Breast epithelium (tissue), 4 donors: ENCODE data around the gene MYBPH. TPM values are rescaled to one million over a fixed set of nuclear protein-coding genes. Genes with fewer than 3 reads are reported as not detected.

ENCODE experiments used
- DNase-seq, 2 donors: peaks; one replicate each; pipeline ENCODE4 v3.0.0-alpha.2; 2019; ENCODE audit warnings: low spot score in 2 of 2
- H3K27ac ChIP-seq, 2 donors: fragments of 200-600 bp; sonication (generic) in 1 of 2; one replicate each; pipeline ENCODE4 v1.5.1; 2016 to 2019; ENCODE audit warnings: mild to moderate bottlenecking in 1 of 2
- H3K27me3 ChIP-seq, 2 donors: fragments of 200-600 bp; sonication (generic) in 1 of 2; one replicate each; pipeline versions ENCODE4 v1.5.1 to v1.6.0; 2017 to 2019; ENCODE audit warnings: control low read depth in 1 of 2, mild to moderate bottlenecking in 1 of 2
- H3K36me3 ChIP-seq: fragments of 200-600 bp; one replicate; pipeline ENCODE4 v1.5.1; 2019
- H3K4me1 ChIP-seq, 2 donors: fragments of 200-600 bp; sonication (generic); one replicate each; pipeline ENCODE4 v1.5.1; 2016 to 2019; ENCODE audit warnings: control low read depth in 1 of 2
- H3K4me3 ChIP-seq, 3 donors: fragments of 200-600 bp; sonication (generic); 1 replicate in 2 of 3; 2 replicates in 1 of 3; pipeline ENCODE4 v1.5.1; 2016 to 2019; ENCODE audit warnings: mild to moderate bottlenecking in 3 of 3, moderate library complexity in 2 of 3
- H3K9me3 ChIP-seq, 2 donors: fragments of 200-600 bp; sonication (generic) in 1 of 2; one replicate each; pipeline ENCODE4 v1.5.1; 2016 to 2019; ENCODE audit warnings: control low read depth in 1 of 2
- POLR2A ChIP-seq: fragments of 450-650 bp; IDR thresholded peaks from one replicate; pipeline ENCODE4 v1.6.1; 2016; ENCODE audit warnings: antibody characterized with exemption, mild to moderate bottlenecking, moderate library complexity
- POLR2AphosphoS5 ChIP-seq, 3 donors: sonication (generic); formaldehyde crosslinking; IDR thresholded peaks; one replicate each; pipeline ENCODE4 v1.6.1; 2017; ENCODE audit warnings: antibody characterized with exemption in 3 of 3
- intact Hi-C: fragments of 100-400 bp; cut with DNase I; formaldehyde crosslinking; loops from one replicate; pipeline ENCODE4 v1.15.1; 2023; ENCODE audit warnings: low total_unique reads
- total RNA-seq, 3 donors: library from RNA; depleted of rRNA; stranded (reverse); fragments of >200 nt; gene quantifications; one replicate each; pipeline ENCODE4 v1.1.0, GENCODE V29; 2016
- TF ChIP-seq, protein P1 (sequence below), 3 donors: fragments of 450-650 bp; IDR thresholded peaks; one replicate each; pipeline ENCODE4 v1.5.1; 2016 to 2017; ENCODE audit warnings: antibody characterized with exemption in 3 of 3, mild to moderate bottlenecking in 3 of 3, moderate library complexity in 3 of 3

The MYBPH gene
- total RNA-seq, 3 donors from 2014 or later: 0.66 TPM; not detected in 2

DNA sequence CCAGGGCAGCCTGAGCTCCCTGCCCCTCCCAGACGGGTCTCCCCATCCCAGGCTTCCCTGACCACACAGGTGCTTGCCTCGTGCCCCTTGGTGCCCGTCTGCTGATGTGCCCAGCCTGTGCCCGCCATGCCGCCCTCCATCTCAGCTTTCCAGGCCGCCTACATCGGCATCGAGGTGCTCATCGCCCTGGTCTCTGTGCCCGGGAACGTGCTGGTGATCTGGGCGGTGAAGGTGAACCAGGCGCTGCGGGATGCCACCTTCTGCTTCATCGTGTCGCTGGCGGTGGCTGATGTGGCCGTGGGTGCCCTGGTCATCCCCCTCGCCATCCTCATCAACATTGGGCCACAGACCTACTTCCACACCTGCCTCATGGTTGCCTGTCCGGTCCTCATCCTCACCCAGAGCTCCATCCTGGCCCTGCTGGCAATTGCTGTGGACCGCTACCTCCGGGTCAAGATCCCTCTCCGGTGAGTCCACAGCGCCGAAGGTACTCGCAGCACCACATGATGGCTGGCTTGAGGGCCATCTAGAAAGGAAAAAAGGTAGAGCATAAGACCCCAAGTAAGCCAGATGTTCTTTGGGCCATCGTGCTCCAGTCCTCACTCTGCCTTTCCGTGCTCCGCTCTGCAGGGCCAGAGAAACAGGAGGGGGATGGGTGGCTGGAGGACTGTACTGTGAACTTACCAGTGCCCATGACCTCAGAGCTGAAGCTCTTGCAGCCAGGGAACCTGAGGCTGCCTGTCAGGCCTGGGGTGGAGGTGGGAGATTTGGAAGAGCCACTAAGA lies 46.7 kb downstream of the MYBPH start:
- H3K4me1 ChIP-seq: peaks cover 4 to 13% of the 10 kb centered on the region in 2 donors
- TF ChIP-seq, protein P1, sequence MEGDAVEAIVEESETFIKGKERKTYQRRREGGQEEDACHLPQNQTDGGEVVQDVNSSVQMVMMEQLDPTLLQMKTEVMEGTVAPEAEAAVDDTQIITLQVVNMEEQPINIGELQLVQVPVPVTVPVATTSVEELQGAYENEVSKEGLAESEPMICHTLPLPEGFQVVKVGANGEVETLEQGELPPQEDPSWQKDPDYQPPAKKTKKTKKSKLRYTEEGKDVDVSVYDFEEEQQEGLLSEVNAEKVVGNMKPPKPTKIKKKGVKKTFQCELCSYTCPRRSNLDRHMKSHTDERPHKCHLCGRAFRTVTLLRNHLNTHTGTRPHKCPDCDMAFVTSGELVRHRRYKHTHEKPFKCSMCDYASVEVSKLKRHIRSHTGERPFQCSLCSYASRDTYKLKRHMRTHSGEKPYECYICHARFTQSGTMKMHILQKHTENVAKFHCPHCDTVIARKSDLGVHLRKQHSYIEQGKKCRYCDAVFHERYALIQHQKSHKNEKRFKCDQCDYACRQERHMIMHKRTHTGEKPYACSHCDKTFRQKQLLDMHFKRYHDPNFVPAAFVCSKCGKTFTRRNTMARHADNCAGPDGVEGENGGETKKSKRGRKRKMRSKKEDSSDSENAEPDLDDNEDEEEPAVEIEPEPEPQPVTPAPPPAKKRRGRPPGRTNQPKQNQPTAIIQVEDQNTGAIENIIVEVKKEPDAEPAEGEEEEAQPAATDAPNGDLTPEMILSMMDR (IDR thresholded peaks at IDR 0.05): no peak
- no peak for TF ChIP-seq POLR2A
- no peaks in the 10 kb centered on the region for H3K9me3 ChIP-seq
- H3K27me3 ChIP-seq: no peaks in the 10 kb centered on the region
- H3K4me3 ChIP-seq: peak overlapping the region in 2 of 3 donors; percentile 55 to 63
- intact Hi-C loops: loop anchor here (5.0 kb wide), 1 partner anchor 88 kb away; no protein-coding TSS in a partner anchor
- peak overlapping the region; percentile 70 to 77 for H3K27ac ChIP-seq
- peak in 1 of 2 donors; percentile 43 for DNase-seq
- no peaks in the 10 kb centered on the region for H3K36me3 ChIP-seq

DNA sequence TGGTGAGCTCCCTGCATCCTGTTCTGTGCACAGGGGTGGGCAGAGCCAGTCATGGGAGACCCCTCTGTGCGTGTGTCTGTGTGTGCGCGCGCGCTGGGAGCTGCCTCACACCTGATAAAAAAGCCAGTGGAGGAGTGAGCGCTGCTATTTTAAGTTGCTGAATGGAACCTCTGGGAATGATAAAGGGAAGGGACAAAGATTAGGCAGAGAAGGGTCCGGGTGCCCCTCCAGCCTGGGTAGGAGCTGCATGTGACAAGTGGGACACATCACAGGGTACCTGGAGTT lies 47.3 kb downstream of the MYBPH start:
- peak overlapping the region; percentile 12 to 63 (median 55) for H3K4me3 ChIP-seq

DNA sequence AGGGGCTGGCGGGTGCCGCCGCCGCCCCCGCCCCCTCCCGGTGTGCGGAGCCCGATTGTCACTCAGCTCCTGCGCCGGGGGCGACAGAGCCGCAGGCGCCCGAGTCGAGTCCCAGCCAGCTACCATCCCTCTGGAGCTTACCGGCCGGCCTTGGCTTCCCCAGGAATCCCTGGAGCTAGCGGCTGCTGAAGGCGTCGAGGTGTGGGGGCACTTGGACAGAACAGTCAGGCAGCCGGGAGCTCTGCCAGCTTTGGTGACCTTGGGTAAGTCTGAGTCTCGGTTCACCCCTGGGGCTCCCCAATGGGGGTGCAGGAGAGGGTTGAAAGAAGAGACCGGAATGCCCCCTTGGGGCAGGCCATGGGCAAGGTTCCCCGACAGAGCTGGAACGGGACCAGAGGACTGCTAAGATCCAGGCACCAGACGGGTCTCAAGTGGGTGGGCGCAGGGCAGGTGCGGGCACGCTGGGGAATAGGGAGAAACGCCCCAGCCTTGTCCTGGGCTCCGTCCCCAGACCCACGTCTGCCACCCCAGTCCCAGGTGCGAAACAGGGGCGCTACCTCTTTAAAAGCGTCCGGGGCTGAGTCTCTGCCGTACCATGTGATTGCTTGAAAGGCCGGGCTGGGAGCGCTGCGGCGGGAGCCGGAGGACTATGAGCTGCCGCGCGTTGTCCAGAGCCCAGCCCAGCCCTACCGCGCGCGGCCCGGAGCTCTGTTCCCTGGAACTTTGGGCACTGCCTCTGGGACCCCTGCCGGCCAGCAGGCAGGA lies 47.8 kb downstream of the MYBPH start, which contains the start of gene ADORA1:
Gene ADORA1, plus strand, starts transcription at position 61 of the 765 bp plus-strand sequence. CDS start 1,116 bp downstream, outside the sequence.
- H3K27ac ChIP-seq: peak within 1 kb of the TSS; percentile 70 to 77
- peak; percentile 51 to 65 for DNase-seq
- intact Hi-C loops: loop anchor here (5.0 kb wide), 1 partner anchor 89 kb away; no protein-coding TSS in a partner anchor

More for the DNA sequence above, 47.3 kb downstream of the MYBPH start:
- no peaks in the 10 kb centered on the region for H3K9me3 ChIP-seq
- no peaks in the 10 kb centered on the region for H3K27me3 ChIP-seq
- peak overlapping the region; percentile 70 to 77 for H3K27ac ChIP-seq
- H3K4me1 ChIP-seq: peaks cover 4 to 13% of the 10 kb centered on the region in 2 donors
- no peaks in the 10 kb centered on the region for H3K36me3 ChIP-seq
- DNase-seq: no peak
- TF ChIP-seq POLR2AphosphoS5 (IDR thresholded peaks at IDR 0.05) (no peak), POLR2A (no peak)
- TF ChIP-seq, protein P1 (IDR thresholded peaks at IDR 0.05): no peak
- intact Hi-C loops: loop anchor here (5.0 kb wide), 1 partner anchor 89 kb away; no protein-coding TSS in a partner anchor

DNA sequence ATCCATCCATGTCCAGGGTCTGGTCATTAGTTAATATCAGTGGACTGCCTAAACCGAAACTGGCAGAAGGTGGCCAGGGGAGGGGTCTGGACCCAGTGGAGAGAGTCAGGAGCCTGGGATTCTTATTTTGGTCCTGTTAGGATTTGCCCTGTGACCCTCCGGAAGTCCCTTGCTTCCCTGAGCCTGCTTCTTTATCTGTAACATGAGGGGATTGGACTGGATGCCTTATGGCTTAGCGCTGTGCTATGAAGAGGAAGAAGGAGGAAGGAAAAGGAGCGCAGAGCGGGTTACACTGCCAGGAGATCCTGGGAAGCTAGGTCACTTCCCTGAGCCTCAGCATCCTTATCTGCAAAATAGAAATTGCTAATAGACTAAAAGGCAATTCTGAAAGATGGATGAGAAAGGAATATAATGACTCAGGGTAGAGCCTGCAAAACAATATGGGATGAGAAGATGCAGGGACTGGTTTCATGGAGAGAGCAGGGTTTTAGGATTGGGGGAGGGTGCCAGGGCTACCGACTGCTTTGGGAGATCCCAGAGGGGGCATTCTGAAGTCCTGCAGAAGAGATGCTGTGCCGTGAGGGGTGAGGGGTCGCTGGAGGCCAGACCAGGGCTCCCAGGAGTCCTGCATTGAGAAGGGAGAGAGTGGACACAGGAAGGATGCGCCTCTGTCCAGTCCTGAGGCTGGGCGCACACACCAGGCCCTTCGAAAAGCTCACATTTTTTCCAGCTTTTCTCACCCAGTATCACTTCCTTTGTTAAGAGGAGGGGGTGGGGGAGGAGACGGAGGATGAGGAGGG lies 48.6 kb downstream of the MYBPH start:
- no peak for DNase-seq
- peak overlapping the region; percentile 70 to 77 for H3K27ac ChIP-seq
- intact Hi-C loops: loop anchor here (5.0 kb wide), 1 partner anchor 90 kb away; no protein-coding TSS in a partner anchor

More for the DNA sequence above, 47.8 kb downstream of the MYBPH start, which contains the start of gene ADORA1:
- H3K4me3 ChIP-seq: peak within 1 kb of the TSS; percentile 12 to 63 (median 55)
- H3K9me3 ChIP-seq: no peaks in the 10 kb centered on the region
- no peaks in the 10 kb centered on the region for H3K36me3 ChIP-seq
- H3K27me3 ChIP-seq: no peaks in the 10 kb centered on the region
- H3K4me1 ChIP-seq: peaks cover 4 to 13% of the 10 kb centered on the region in 2 donors
- TF ChIP-seq POLR2AphosphoS5 (IDR thresholded peaks at IDR 0.05): no peak
- no peak for TF ChIP-seq POLR2A
- TF ChIP-seq, protein P1 (IDR thresholded peaks at IDR 0.05): no peak

More for the DNA sequence above, 48.6 kb downstream of the MYBPH start:
- Histone ChIP-seq H3K4me1 (peaks cover 4 to 13% of the 10 kb centered on the region in 2 donors), H3K9me3 (no peaks in the 10 kb centered on the region), H3K36me3 (no peaks in the 10 kb centered on the region), H3K4me3 (peak overlapping the region in 2 of 3 donors; percentile 55 to 63), H3K27me3 (no peaks in the 10 kb centered on the region)
- TF ChIP-seq POLR2A: no peak
- no peak for TF ChIP-seq POLR2AphosphoS5 (IDR thresholded peaks at IDR 0.05)
- TF ChIP-seq, protein P1 (IDR thresholded peaks at IDR 0.05): no peak
